GM12878 (cell line): Measurements from ENCODE around the gene HSPA12A. TPM values are rescaled to one million over a fixed set of nuclear protein-coding genes. Genes with fewer than 3 reads are reported as not detected.

Experiments
- ATAC-seq: fragments of 200-7000 bp; cut with Tn5 transposase; 3 replicates; pipeline ENCODE4 v1.9.1; 2020; ENCODE audit warnings: mild to moderate bottlenecking, moderate library complexity
- BruUV-seq: library from RNA; stranded (reverse); fragments of 400-500 nt; replicated peaks from 2 replicates; lab custom pipeline; 2021; lab: Mats Ljungman, UMichigan
- CTCF ChIA-PET: fragments of 300-600 bp; sonication (Branson Sonifier 250); formaldehyde crosslinking; extraction: SDS; loops from one replicate; lab custom pipeline; 2021; ENCODE audit warnings: inconsistent platforms; lab: Yijun Ruan, JAX
- POLR2A ChIA-PET: fragments of 350-600 bp; formaldehyde crosslinking; extraction: SDS; loops from one replicate; lab custom pipeline; 2021; ENCODE audit warnings: inconsistent platforms; lab: Charles Lee
- RAD21 ChIA-PET: fragments of 300-600 bp; sonication (Branson Sonifier 250); formaldehyde crosslinking; loops from one replicate; lab custom pipeline; 2023; ENCODE audit warnings: antibody characterized with exemption; ENCODE audit not compliant: unreplicated experiment; lab: Charles Lee
- SMC1A ChIA-PET: fragments of 300-600 bp; sonication (Branson Sonifier 250); formaldehyde crosslinking; loops from one replicate; lab custom pipeline; 2023; ENCODE audit not compliant: unreplicated experiment, uncharacterized antibody; lab: Charles Lee
- DNase-seq: peaks from one replicate; pipeline ENCODE4 v3.0.0-alpha.2; 2011; ENCODE audit warnings: low read depth, low spot score
- FAIRE-seq: peaks from 3 replicates; lab custom pipeline; 2011; peaks lifted over from hg19 to GRCh38; lab: Jason Lieb, UNC
- H2AFZ ChIP-seq: 2 replicates; pipeline ENCODE4 v1.6.0; 2011; ENCODE audit warnings: low read depth, low read length, control low read depth; ENCODE audit not compliant: control insufficient read depth
- H3K27ac ChIP-seq: 2 replicates; pipeline ENCODE4 v1.5.1; 2011; ENCODE audit warnings: control low read depth; ENCODE audit not compliant: control insufficient read depth, insufficient read depth
- H3K27me3 ChIP-seq, 2 experiments: replicated peaks in 1 of 2; 2 replicates each; pipeline versions ENCODE4 v1.6.0 to v1.6.1; 2011; ENCODE audit warnings: low read length in 1 of 2; ENCODE audit not compliant: control insufficient read depth in 2 of 2, insufficient read depth in 2 of 2
- H3K36me3 ChIP-seq, 2 experiments: 2 replicates each; pipeline ENCODE4 v1.5.1; 2011; ENCODE audit warnings: low read length in 1 of 2; ENCODE audit not compliant: control insufficient read depth in 2 of 2, insufficient read depth in 2 of 2
- H3K4me1 ChIP-seq: 2 replicates; pipeline ENCODE4 v1.6.1; 2011; ENCODE audit warnings: mild to moderate bottlenecking, low read length, moderate library complexity, mixed read lengths; ENCODE audit not compliant: control insufficient read depth, insufficient read depth
- H3K4me2 ChIP-seq: 2 replicates; pipeline ENCODE4 v1.6.0; 2011; ENCODE audit warnings: control low read depth; ENCODE audit not compliant: control insufficient read depth, insufficient read depth
- H3K4me3 ChIP-seq: fragments of 200-600 bp; sonication (generic); 2 replicates; pipeline ENCODE4 v1.5.1; 2016
- H3K79me2 ChIP-seq: 2 replicates; pipeline ENCODE4 v1.6.0; 2011; ENCODE audit warnings: low read length; ENCODE audit not compliant: control insufficient read depth, insufficient read depth
- H3K9ac ChIP-seq: 2 replicates; pipeline ENCODE4 v1.8.0; 2011; ENCODE audit warnings: low read length, control low read depth, mixed read lengths; ENCODE audit not compliant: control insufficient read depth, insufficient read depth
- H3K9me3 ChIP-seq: replicated peaks from 3 replicates; pipeline ENCODE4 v1.5.1; 2011; ENCODE audit warnings: mild to moderate bottlenecking, low read length; ENCODE audit not compliant: control insufficient read depth, insufficient read depth
- H4K20me1 ChIP-seq: 2 replicates; pipeline ENCODE4 v1.6.0; 2011; ENCODE audit not compliant: control insufficient read depth, insufficient read depth
- CHD1 ChIP-seq: IDR thresholded peaks from 2 replicates; pipeline ENCODE4 v1.6.1; 2012; ENCODE audit warnings: low read depth, low read length, improper control_type of control experiment
- DPF2 ChIP-seq: fragments of 450-650 bp; IDR thresholded peaks from 2 replicates; pipeline ENCODE4 v1.6.1; 2017; ENCODE audit warnings: mild to moderate bottlenecking
- IRF4 ChIP-seq: IDR thresholded peaks from 2 replicates; pipeline ENCODE4 v1.6.1; 2011; ENCODE audit warnings: low read depth, low read length
- JUND ChIP-seq: IDR thresholded peaks from 2 replicates; pipeline ENCODE4 v1.6.1; 2012; ENCODE audit warnings: low read depth, mild to moderate bottlenecking, low read length, improper control_type of control experiment, moderate library complexity
- KDM1A ChIP-seq: fragments of 200-600 bp; sonication (generic); IDR thresholded peaks from 2 replicates; pipeline ENCODE4 v1.6.1; 2016; ENCODE audit warnings: borderline replicate concordance
- NRF1 ChIP-seq: conservative IDR thresholded peaks from 2 replicates; pipeline ENCODE4 v1.6.1; 2011; ENCODE audit warnings: mild to moderate bottlenecking, low read depth, low read length, improper control_type of control experiment
- POU2F2 ChIP-seq: IDR thresholded peaks from 3 replicates; pipeline ENCODE4 v1.6.1; 2011; ENCODE audit warnings: low read depth, mild to moderate bottlenecking, low read length, borderline replicate concordance
- SREBF2 ChIP-seq: IDR thresholded peaks from 2 replicates; pipeline ENCODE4 v1.6.1; 2012; ENCODE audit warnings: mild to moderate bottlenecking, low read length
- TBL1XR1 ChIP-seq: IDR thresholded peaks from 2 replicates; pipeline ENCODE4 v1.6.1; 2012; ENCODE audit warnings: low read depth, low read length, improper control_type of control experiment
- ZBED1 ChIP-seq: IDR thresholded peaks from 2 replicates; pipeline ENCODE4 v1.6.1; 2016; ENCODE audit warnings: borderline replicate concordance
- ZZZ3 ChIP-seq: IDR thresholded peaks from 2 replicates; pipeline ENCODE4 v1.6.1; 2011; ENCODE audit warnings: low read depth; ENCODE audit not compliant: control insufficient read depth, insufficient read length
- WGBS: methylation state at CpG from one replicate; pipeline ENCODE4 v1.1.6; 2016; ENCODE audit warnings: low lambda C conversion rate; ENCODE audit not compliant: insufficient replicate concordance, insufficient coverage; ENCODE audit errors: missing lambda C conversion rate; 5-methylcytosine and 5-hydroxymethylcytosine counted together
- in situ Hi-C: fragments of 300-500 bp; cut with MboI; formaldehyde crosslinking; loops from 9 replicates; pipeline ENCODE4 v1.14.3; 2018; ENCODE audit warnings: mixed read lengths
- intact Hi-C: fragments of 100-400 bp; cut with micrococcal nuclease; formaldehyde crosslinking; loops from one replicate; pipeline ENCODE4 v1.14.2; 2022; ENCODE audit not compliant: unreplicated experiment
- polyA plus RNA-seq, 11 experiments: library from polyadenylated mRNA; depleted of rRNA in 4 of 11; unstranded in 6 of 11; stranded (reverse) in 5 of 11; fragments of >200 nt; fragmentation: Nextera tagmentation in 4 of 11; fragmentation: Illumina TruSeq in 1 of 11; extraction: Ambion mirVana in 4 of 11; extraction: Trizol in 1 of 11; gene quantifications; 1 replicate in 1 of 11; 2 replicates in 10 of 11; pipeline versions ENCODE4 v1.2.1 to v1.2.3, GENCODE V29; 2011 to 2016; ENCODE audit warnings: inconsistent platforms in 2 of 11, missing spikeins in 2 of 11, low read depth in 1 of 11
- total RNA-seq, 4 experiments: library from RNA; depleted of rRNA in 3 of 4; stranded (reverse); fragments of >200 nt in 3 of 4; fragmentation: Illumina TruSeq in 1 of 4; extraction: Trizol in 1 of 4; gene quantifications; 2 replicates each; pipeline versions ENCODE4 v1.2.1 to v1.2.3, GENCODE V29; 2013 to 2021
- TF ChIP-seq, protein P1 (sequence below): IDR thresholded peaks from 2 replicates; pipeline ENCODE4 v1.6.1; 2011; ENCODE audit warnings: borderline replicate concordance, low read depth, mild to moderate bottlenecking, moderate library complexity, mixed read lengths, low read length; ENCODE audit not compliant: insufficient read depth; ENCODE audit errors: extremely low read length
- TF ChIP-seq, protein P2 (sequence below): fragments of 450-650 bp; conservative IDR thresholded peaks from 2 replicates; pipeline ENCODE4 v1.6.1; 2017; ENCODE audit warnings: mild to moderate bottlenecking, moderate library complexity
- TF ChIP-seq, protein P3 (sequence below): fragments of 450-650 bp; IDR thresholded peaks from 2 replicates; pipeline ENCODE4 v1.6.1; 2014; ENCODE audit warnings: mild to moderate bottlenecking
- TF ChIP-seq, protein P4 (sequence below): fragments of 150-350 bp; IDR thresholded peaks from 2 replicates; pipeline ENCODE4 v1.6.1; 2016; ENCODE audit warnings: low read depth, low read length

Gene HSPA12A
- total and polyA plus RNA-seq, 10 of the 15 experiments (the other 5 are each of a cell fraction or from before 2014, with no cell fraction given) = 0.90 to 20.2 (median 2.8) TPM

DNA sequence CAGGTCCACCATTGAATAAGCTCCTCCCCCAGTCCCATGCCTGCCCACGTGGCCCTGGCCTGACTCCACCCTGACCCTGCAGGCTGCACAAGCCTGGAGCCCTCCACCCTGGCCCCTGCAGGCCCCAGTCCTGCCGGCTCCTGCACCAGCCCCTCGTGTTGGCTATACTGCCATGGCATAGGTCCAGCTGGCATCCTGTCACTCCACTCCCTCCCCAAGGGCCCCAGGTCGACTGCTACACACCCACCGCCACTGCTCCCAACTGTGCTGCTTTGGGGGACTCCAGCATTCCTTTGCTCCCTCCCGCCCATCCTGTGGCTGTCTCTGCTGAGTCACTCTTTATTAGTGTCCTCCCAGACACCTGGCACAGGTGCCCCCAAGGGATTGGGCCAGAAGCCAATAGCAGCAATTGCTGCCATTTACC, 32.4 kb upstream of the HSPA12A start (continued):
- TF ChIP-seq, protein P1, sequence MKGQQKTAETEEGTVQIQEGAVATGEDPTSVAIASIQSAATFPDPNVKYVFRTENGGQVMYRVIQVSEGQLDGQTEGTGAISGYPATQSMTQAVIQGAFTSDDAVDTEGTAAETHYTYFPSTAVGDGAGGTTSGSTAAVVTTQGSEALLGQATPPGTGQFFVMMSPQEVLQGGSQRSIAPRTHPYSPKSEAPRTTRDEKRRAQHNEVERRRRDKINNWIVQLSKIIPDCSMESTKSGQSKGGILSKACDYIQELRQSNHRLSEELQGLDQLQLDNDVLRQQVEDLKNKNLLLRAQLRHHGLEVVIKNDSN = no peak

DNA sequence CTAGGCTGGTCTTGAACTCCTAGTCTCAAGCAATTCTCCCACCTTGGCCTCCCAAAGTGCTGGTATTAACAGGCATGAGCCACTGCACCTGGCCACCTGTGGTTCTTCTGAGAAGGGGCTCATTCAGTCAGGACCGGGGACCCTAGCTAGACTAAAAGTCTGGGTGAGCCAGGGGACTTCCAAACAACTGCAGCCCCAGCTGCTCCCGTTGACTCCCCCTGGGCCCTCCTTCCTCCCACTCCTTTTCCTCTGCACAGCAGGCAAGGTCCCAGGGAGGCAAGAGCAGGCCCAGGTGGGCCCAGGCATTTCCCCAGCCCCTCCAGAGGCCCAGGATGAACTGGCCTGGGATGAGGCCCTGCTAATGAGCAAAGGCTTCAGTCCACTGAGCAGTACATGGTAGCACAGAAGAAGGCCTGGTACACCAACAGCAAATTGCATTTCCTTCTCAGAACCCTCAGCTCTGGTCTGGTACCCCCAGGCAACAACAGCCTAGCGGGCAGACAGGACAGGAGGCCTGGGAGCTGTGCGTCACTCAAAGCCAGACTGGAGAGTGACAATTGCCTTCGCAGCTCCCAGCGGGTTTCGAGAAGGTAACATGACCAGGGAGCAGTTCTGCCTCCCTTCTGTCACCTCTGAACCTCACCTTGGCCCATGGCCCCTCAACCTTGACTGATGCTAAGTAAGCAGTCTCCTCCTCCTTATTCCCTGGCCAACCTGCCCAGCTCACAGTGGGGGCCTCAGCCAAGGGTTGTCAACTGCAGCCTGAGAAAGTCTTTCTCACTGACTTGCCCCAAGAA, 30.7 kb upstream of the HSPA12A start:
- no peaks in the 10 kb centered on the region for H3K9me3 ChIP-seq
- no peak overlapping the region for H3K27ac ChIP-seq
- no peaks in the 10 kb centered on the region; a peak in 2 of 4 replicates for H3K27me3 ChIP-seq
- no peaks in the 10 kb centered on the region; the same call in 1 of the 2 replicates for H4K20me1 ChIP-seq
- H3K4me1 ChIP-seq = no peaks in the 10 kb centered on the region
- intact Hi-C loops (no loop called here), in situ Hi-C loops (no loop called here)
- H3K4me2 ChIP-seq = no peak overlapping the region
- no peaks in the 10 kb centered on the region for H3K36me3 ChIP-seq
- ChIA-PET SMC1A (no interaction called here), RAD21 (no interaction called here), CTCF (interaction anchor here (1.0 kb wide), 1 partner anchor 15 kb away, joined by 3 read pairs; no protein-coding TSS in a partner anchor), POLR2A (no interaction called here)
- DNase-seq = no peak
- no peak for FAIRE-seq
- no peak overlapping the region for H3K9ac ChIP-seq
- H3K79me2 ChIP-seq = no peaks in the 10 kb centered on the region
- WGBS = 23% methylated on average over 7 of the region's 7 CpGs
- no peak overlapping the region for H3K4me3 ChIP-seq
- no peak for ATAC-seq
- H2AFZ ChIP-seq = no peak overlapping the region
- no TSS peak for BruUV-seq
- TF ChIP-seq TBL1XR1 (no peak), ZZZ3 (no peak), ZBED1 (no peak), CHD1 (no peak), NRF1 (no peak), POU2F2 (no peak), JUND (no peak), KDM1A (no peak), SREBF2 (no peak), DPF2 (no peak), IRF4 (no peak)
- TF ChIP-seq, protein P2, sequence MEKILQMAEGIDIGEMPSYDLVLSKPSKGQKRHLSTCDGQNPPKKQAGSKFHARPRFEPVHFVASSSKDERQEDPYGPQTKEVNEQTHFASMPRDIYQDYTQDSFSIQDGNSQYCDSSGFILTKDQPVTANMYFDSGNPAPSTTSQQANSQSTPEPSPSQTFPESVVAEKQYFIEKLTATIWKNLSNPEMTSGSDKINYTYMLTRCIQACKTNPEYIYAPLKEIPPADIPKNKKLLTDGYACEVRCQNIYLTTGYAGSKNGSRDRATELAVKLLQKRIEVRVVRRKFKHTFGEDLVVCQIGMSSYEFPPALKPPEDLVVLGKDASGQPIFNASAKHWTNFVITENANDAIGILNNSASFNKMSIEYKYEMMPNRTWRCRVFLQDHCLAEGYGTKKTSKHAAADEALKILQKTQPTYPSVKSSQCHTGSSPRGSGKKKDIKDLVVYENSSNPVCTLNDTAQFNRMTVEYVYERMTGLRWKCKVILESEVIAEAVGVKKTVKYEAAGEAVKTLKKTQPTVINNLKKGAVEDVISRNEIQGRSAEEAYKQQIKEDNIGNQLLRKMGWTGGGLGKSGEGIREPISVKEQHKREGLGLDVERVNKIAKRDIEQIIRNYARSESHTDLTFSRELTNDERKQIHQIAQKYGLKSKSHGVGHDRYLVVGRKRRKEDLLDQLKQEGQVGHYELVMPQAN = no peak
- TF ChIP-seq, protein P3, sequence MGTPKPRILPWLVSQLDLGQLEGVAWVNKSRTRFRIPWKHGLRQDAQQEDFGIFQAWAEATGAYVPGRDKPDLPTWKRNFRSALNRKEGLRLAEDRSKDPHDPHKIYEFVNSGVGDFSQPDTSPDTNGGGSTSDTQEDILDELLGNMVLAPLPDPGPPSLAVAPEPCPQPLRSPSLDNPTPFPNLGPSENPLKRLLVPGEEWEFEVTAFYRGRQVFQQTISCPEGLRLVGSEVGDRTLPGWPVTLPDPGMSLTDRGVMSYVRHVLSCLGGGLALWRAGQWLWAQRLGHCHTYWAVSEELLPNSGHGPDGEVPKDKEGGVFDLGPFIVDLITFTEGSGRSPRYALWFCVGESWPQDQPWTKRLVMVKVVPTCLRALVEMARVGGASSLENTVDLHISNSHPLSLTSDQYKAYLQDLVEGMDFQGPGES = no peak
- TF ChIP-seq, protein P4, sequence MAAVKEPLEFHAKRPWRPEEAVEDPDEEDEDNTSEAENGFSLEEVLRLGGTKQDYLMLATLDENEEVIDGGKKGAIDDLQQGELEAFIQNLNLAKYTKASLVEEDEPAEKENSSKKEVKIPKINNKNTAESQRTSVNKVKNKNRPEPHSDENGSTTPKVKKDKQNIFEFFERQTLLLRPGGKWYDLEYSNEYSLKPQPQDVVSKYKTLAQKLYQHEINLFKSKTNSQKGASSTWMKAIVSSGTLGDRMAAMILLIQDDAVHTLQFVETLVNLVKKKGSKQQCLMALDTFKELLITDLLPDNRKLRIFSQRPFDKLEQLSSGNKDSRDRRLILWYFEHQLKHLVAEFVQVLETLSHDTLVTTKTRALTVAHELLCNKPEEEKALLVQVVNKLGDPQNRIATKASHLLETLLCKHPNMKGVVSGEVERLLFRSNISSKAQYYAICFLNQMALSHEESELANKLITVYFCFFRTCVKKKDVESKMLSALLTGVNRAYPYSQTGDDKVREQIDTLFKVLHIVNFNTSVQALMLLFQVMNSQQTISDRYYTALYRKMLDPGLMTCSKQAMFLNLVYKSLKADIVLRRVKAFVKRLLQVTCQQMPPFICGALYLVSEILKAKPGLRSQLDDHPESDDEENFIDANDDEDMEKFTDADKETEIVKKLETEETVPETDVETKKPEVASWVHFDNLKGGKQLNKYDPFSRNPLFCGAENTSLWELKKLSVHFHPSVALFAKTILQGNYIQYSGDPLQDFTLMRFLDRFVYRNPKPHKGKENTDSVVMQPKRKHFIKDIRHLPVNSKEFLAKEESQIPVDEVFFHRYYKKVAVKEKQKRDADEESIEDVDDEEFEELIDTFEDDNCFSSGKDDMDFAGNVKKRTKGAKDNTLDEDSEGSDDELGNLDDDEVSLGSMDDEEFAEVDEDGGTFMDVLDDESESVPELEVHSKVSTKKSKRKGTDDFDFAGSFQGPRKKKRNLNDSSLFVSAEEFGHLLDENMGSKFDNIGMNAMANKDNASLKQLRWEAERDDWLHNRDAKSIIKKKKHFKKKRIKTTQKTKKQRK = no peak
